Measurements from ENCODE around the gene PIK3CB. TPM values are rescaled to one million over a fixed set of nuclear protein-coding genes. Genes with fewer than 3 reads are reported as not detected.

Gene PIK3CB
- total and polyA plus RNA-seq, 10 of the 15 experiments (the other 5 are each of a cell fraction or from before 2014, with no cell fraction given), result 5.0 to 18.4 (median 10.4) TPM

DNA sequence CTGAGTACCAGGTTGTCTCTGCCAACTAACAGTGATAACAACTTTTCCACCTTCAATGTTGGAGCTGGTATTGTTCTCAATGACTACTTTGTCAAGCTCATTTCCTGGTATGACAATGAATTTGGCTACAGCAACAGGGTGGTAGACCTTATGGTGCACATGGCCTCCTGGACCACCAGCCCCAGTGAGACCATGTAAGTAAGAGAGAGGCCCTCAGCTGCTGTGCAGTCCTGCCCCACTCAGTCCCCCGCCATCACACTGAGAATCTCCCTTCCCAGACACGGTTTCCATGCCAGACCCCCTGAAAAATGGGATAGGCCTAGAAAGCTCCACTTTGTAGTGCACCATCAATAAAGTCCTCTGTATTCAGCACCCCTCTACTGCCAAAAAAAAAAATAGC is 56.1 kb downstream of the PIK3CB start (continued):
- TF ChIP-seq REST (IDR thresholded peaks at IDR 0.05; ENCODE audit: low read depth, low read length) (no peak), CBX5 (IDR thresholded peaks at IDR 0.05; ENCODE audit: low read depth) (no peak), EP300 (IDR thresholded peaks at IDR 0.05; ENCODE audit: borderline replicate concordance in 1 of 2, control insufficient read depth in 1 of 2, low read depth in 2 of 2, low read length in 2 of 2) (no peak), SMC3 (IDR thresholded peaks at IDR 0.05; ENCODE audit: borderline replicate concordance, low read length) (no peak)

DNA sequence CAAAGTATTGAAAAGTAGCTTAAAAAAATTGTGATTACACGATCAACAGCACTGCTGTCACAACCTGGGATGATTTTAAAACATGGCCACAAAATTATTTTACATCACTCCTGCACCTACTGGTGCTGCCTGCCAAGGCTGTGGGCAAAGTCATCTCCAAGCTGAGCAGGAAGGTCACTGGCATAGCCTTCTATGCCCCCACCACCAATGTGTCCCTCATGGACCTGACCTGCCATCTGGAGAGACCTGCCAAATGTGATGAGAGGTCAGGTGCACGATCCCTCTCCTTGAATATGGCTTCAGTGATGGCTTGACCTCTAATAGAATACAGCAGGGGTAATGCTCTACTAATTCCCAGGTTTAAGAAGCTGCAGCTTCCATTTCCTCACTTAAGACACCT is 57.8 kb downstream of the PIK3CB start:
- POLR2A ChIA-PET, result interaction anchor here (0.6 kb wide), 1 partner anchor 751 kb away, joined by 3 read pairs; no protein-coding TSS in a partner anchor
- no peaks in the 10 kb centered on the region for H3K79me2 ChIP-seq (ENCODE audit: control insufficient read depth, insufficient read depth, low read length)
- RAD21 ChIA-PET (ENCODE audit: unreplicated experiment), result interaction anchor here (1.1 kb wide), 1 partner anchor 138 kb away, joined by 5 read pairs; no protein-coding TSS in a partner anchor
- H3K9me3 ChIP-seq (replicated peaks; ENCODE audit: control insufficient read depth, insufficient read depth, low read length), result no peaks in the 10 kb centered on the region
- H3K27me3 ChIP-seq (replicated peaks in 1 of 2; ENCODE audit: control insufficient read depth in 2 of 2, insufficient read depth in 2 of 2, low read length in 1 of 2), result no peaks in the 10 kb centered on the region
- intact Hi-C loops (cut with micrococcal nuclease; ENCODE audit: unreplicated experiment) (no loop called here), in situ Hi-C loops (cut with MboI) (no loop called here)
- SMC1A ChIA-PET (ENCODE audit: uncharacterized antibody, unreplicated experiment), result interaction anchor here (0.7 to 1.1 kb wide), 3 partner anchors 9 to 182 kb away, joined by 3 to 5 read pairs (median 3); partner anchors contain the start of gene CEP70
- CTCF ChIA-PET, result interaction anchor here (0.7 to 1.6 kb wide), 2 partner anchors 9 to 107 kb away, joined by 3 read pairs; no protein-coding TSS in a partner anchor
- H3K4me1 ChIP-seq (ENCODE audit: control insufficient read depth, insufficient read depth, low read length), result peaks cover 4% of the 10 kb centered on the region
- BruUV-seq (replicated peaks), result no TSS peak
- no peak overlapping the region for H3K4me3 ChIP-seq
- H3K27ac ChIP-seq (ENCODE audit: control insufficient read depth, insufficient read depth), result no peak overlapping the region
- H3K9ac ChIP-seq (ENCODE audit: control insufficient read depth, insufficient read depth, low read length), result no peak overlapping the region
- no peaks in the 10 kb centered on the region for H4K20me1 ChIP-seq (ENCODE audit: control insufficient read depth, insufficient read depth)
- no peak overlapping the region for H3K4me2 ChIP-seq (ENCODE audit: control insufficient read depth, insufficient read depth)
- no peak for DNase-seq (ENCODE audit: low read depth, low spot score)
- ATAC-seq, result no peak
- whole genome bisulfite sequencing (ENCODE audit: insufficient coverage, insufficient replicate concordance, low lambda C conversion rate, missing lambda C conversion rate), result 97% methylated on average over 2 of the region's 2 CpGs
- H2AFZ ChIP-seq (ENCODE audit: control insufficient read depth, low read depth, low read length), result no peak overlapping the region
- no peak for FAIRE-seq
- H3K36me3 ChIP-seq (ENCODE audit: control insufficient read depth in 2 of 2, insufficient read depth in 2 of 2, low read length in 1 of 2), result no peaks in the 10 kb centered on the region; a peak in 1 of 4 replicates
- TF ChIP-seq ZZZ3 (IDR thresholded peaks at IDR 0.05; ENCODE audit: control insufficient read depth, insufficient read length, low read depth), result no peak
- no peak for TF ChIP-seq JUNB (IDR thresholded peaks at IDR 0.05)
- TF ChIP-seq ZNF274 (IDR thresholded peaks at IDR 0.05; ENCODE audit: insufficient read depth, insufficient read length), result no peak
- TF ChIP-seq, protein P1, sequence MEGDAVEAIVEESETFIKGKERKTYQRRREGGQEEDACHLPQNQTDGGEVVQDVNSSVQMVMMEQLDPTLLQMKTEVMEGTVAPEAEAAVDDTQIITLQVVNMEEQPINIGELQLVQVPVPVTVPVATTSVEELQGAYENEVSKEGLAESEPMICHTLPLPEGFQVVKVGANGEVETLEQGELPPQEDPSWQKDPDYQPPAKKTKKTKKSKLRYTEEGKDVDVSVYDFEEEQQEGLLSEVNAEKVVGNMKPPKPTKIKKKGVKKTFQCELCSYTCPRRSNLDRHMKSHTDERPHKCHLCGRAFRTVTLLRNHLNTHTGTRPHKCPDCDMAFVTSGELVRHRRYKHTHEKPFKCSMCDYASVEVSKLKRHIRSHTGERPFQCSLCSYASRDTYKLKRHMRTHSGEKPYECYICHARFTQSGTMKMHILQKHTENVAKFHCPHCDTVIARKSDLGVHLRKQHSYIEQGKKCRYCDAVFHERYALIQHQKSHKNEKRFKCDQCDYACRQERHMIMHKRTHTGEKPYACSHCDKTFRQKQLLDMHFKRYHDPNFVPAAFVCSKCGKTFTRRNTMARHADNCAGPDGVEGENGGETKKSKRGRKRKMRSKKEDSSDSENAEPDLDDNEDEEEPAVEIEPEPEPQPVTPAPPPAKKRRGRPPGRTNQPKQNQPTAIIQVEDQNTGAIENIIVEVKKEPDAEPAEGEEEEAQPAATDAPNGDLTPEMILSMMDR (IDR thresholded peaks at IDR 0.05 in 2 of 3, conservative IDR thresholded peaks at IDR 0.05 in 1 of 3; ENCODE audit: control insufficient read depth in 2 of 3, extremely low read depth in 1 of 3, insufficient read depth in 1 of 3, low read depth in 3 of 3, low read length in 3 of 3), result no peak
- no peak for TF ChIP-seq CBX5 (IDR thresholded peaks at IDR 0.05; ENCODE audit: low read depth)
- TF ChIP-seq PML (IDR thresholded peaks at IDR 0.05; ENCODE audit: low read length), result no peak
- no peak for TF ChIP-seq BMI1 (IDR thresholded peaks at IDR 0.05; ENCODE audit: borderline replicate concordance)
- no peak for TF ChIP-seq NR2F1 (conservative IDR thresholded peaks at IDR 0.05)
- no peak for TF ChIP-seq EGR1 (IDR thresholded peaks at IDR 0.05; ENCODE audit: borderline replicate concordance in 1 of 2, low read depth in 2 of 2, low read length in 2 of 2)
- no peak for TF ChIP-seq NFIC (IDR thresholded peaks at IDR 0.05; ENCODE audit: low read depth, low read length)
- no peak for TF ChIP-seq ESRRA (IDR thresholded peaks at IDR 0.05; ENCODE audit: low read length)
- TF ChIP-seq PAX8 (IDR thresholded peaks at IDR 0.05), result no peak
- TF ChIP-seq, protein P2, sequence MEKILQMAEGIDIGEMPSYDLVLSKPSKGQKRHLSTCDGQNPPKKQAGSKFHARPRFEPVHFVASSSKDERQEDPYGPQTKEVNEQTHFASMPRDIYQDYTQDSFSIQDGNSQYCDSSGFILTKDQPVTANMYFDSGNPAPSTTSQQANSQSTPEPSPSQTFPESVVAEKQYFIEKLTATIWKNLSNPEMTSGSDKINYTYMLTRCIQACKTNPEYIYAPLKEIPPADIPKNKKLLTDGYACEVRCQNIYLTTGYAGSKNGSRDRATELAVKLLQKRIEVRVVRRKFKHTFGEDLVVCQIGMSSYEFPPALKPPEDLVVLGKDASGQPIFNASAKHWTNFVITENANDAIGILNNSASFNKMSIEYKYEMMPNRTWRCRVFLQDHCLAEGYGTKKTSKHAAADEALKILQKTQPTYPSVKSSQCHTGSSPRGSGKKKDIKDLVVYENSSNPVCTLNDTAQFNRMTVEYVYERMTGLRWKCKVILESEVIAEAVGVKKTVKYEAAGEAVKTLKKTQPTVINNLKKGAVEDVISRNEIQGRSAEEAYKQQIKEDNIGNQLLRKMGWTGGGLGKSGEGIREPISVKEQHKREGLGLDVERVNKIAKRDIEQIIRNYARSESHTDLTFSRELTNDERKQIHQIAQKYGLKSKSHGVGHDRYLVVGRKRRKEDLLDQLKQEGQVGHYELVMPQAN (conservative IDR thresholded peaks at IDR 0.05), result no peak
